ENCODE measurements around the gene LRIG1.

Gene LRIG1

DNA sequence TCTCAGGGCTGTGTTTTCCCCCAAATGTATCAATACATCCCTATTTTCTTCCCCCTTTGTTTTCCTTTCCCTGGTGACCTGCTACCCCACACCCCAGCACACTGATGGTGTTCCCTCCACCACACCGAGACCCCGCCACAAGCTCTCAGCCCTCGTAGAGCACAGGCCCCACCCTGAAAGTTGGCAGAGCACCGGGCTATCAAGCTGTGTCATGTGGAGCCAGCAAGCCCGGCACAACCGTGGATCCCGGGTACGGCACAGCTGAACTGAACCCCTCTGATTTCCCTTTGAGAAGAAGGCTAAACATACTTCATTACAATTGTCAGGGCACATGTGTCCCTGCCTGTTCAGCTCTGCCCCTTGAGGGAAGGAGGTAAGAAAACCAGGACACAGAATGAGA is 69.9 kb downstream of the LRIG1 start:
- Histone ChIP-seq H3K4me2 (ENCODE audit: low read depth, low read length) (no peak overlapping the region), H2AFZ (ENCODE audit: low read length) (no peak overlapping the region)

GRCh38 chr3:66428733-66429132 is 72.1 kb downstream of the LRIG1 start:
- H3K79me2 ChIP-seq (ENCODE audit: low read length), result peaks cover 100% of the 10 kb centered on the region

More for the DNA sequence above, 69.9 kb downstream of the LRIG1 start:
- Histone ChIP-seq H3K9ac (ENCODE audit: low read length) (no peak overlapping the region), H3K4me3 (ENCODE audit: low read length) (no peak overlapping the region), H3K4me1 (ENCODE audit: low read length) (no peaks in the 10 kb centered on the region; the same call in 1 of the 2 replicates), H3K36me3 (replicated peaks; ENCODE audit: insufficient read depth, low read length) (no peaks in the 10 kb centered on the region), H3K27me3 (replicated peaks; ENCODE audit: insufficient read depth, low read length) (no peaks in the 10 kb centered on the region), H3K9me2 (replicated peaks; ENCODE audit: insufficient read depth, low read length) (no peaks in the 10 kb centered on the region), H3K9me3 (replicated peaks; ENCODE audit: insufficient read depth, low read length) (no peaks in the 10 kb centered on the region), H3F3A (ENCODE audit: insufficient read depth, low read length) (no peaks in the 10 kb centered on the region), H4K20me1 (ENCODE audit: insufficient read depth, low read length) (0 out of 2 replicates have a peak, but pooled peaks cover 5% of the 10 kb centered on the region), H3K27ac (ENCODE audit: low read length) (no peak overlapping the region), H3K79me2 (ENCODE audit: low read length) (peaks cover 98% of the 10 kb centered on the region)
- DNase-seq, result no peak
- TF ChIP-seq, protein P1, sequence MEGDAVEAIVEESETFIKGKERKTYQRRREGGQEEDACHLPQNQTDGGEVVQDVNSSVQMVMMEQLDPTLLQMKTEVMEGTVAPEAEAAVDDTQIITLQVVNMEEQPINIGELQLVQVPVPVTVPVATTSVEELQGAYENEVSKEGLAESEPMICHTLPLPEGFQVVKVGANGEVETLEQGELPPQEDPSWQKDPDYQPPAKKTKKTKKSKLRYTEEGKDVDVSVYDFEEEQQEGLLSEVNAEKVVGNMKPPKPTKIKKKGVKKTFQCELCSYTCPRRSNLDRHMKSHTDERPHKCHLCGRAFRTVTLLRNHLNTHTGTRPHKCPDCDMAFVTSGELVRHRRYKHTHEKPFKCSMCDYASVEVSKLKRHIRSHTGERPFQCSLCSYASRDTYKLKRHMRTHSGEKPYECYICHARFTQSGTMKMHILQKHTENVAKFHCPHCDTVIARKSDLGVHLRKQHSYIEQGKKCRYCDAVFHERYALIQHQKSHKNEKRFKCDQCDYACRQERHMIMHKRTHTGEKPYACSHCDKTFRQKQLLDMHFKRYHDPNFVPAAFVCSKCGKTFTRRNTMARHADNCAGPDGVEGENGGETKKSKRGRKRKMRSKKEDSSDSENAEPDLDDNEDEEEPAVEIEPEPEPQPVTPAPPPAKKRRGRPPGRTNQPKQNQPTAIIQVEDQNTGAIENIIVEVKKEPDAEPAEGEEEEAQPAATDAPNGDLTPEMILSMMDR (IDR thresholded peaks at IDR 0.05; ENCODE audit: low read length), result no peak
- TF ChIP-seq EZH2phosphoT487 (IDR thresholded peaks at IDR 0.05; ENCODE audit: low read length) (no peak), EZH2 (optimal IDR thresholded peaks at IDR 0.05; ENCODE audit: low read depth, low read length) (no peak)

DNA sequence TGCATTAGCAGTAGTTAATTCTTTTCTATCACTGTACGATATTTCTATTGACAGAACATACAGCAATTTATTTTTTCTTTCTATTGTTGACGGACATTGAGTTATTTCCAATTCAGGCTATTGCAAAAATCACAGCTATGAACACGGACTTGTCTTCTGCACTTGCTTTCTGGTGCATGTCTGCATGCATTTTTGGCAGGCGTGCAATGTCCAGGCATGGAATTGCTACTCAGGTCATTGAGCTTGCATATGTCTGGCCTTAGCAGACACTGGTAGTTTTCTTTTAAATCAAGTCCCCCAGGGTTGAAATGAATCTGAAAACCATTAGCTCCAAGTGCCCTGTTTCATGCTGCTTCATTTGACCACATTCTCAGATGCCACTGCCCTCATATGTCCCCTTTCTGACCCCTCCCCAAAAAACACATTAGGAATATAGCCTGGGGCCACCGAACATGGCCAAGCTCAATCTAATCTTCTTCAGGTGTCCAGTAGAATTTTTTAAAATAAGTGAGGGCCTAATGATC is 72.8 kb downstream of the LRIG1 start:
- H3K27me3 ChIP-seq (replicated peaks; ENCODE audit: insufficient read depth, low read length), result no peaks in the 10 kb centered on the region
- no peak overlapping the region for H3K4me3 ChIP-seq (ENCODE audit: low read length)
- no peak overlapping the region for H3K9ac ChIP-seq (ENCODE audit: low read length)
- peaks cover 99% of the 10 kb centered on the region for H3K79me2 ChIP-seq (ENCODE audit: low read length)
- DNase-seq, result no peak
- no peak overlapping the region for H3K27ac ChIP-seq (ENCODE audit: low read length)
- H3K9me2 ChIP-seq (replicated peaks; ENCODE audit: insufficient read depth, low read length), result no peaks in the 10 kb centered on the region
- 0 out of 2 replicates have a peak, but pooled peaks cover under 1% of the 10 kb centered on the region for H4K20me1 ChIP-seq (ENCODE audit: insufficient read depth, low read length)
- no peak overlapping the region for H2AFZ ChIP-seq (ENCODE audit: low read length)
- no peaks in the 10 kb centered on the region for H3K36me3 ChIP-seq (replicated peaks; ENCODE audit: insufficient read depth, low read length)
- no peaks in the 10 kb centered on the region for H3K9me3 ChIP-seq (replicated peaks; ENCODE audit: insufficient read depth, low read length)
- no peaks in the 10 kb centered on the region; the same call in 1 of the 2 replicates for H3K4me1 ChIP-seq (ENCODE audit: low read length)
- TF ChIP-seq, protein P1 (IDR thresholded peaks at IDR 0.05; ENCODE audit: low read length), result no peak
- TF ChIP-seq EZH2 (optimal IDR thresholded peaks at IDR 0.05; ENCODE audit: low read depth, low read length), result no peak
- no peak for TF ChIP-seq EZH2phosphoT487 (IDR thresholded peaks at IDR 0.05; ENCODE audit: low read length)
- no peaks in the 10 kb centered on the region for H3F3A ChIP-seq (ENCODE audit: insufficient read depth, low read length)
- H3K4me2 ChIP-seq (ENCODE audit: low read depth, low read length), result no peak overlapping the region

More at GRCh38 chr3:66428733-66429132, 72.1 kb downstream of the LRIG1 start:
- Histone ChIP-seq H3K9me3 (replicated peaks; ENCODE audit: insufficient read depth, low read length) (no peaks in the 10 kb centered on the region), H3K9ac (ENCODE audit: low read length) (no peak overlapping the region), H3K27ac (ENCODE audit: low read length) (no peak overlapping the region), H3K4me1 (ENCODE audit: low read length) (no peaks in the 10 kb centered on the region; the same call in 1 of the 2 replicates), H3K9me2 (replicated peaks; ENCODE audit: insufficient read depth, low read length) (no peaks in the 10 kb centered on the region), H2AFZ (ENCODE audit: low read length) (no peak overlapping the region), H3F3A (ENCODE audit: insufficient read depth, low read length) (no peaks in the 10 kb centered on the region), H3K4me3 (ENCODE audit: low read length) (no peak overlapping the region), H3K4me2 (ENCODE audit: low read depth, low read length) (no peak overlapping the region), H4K20me1 (ENCODE audit: insufficient read depth, low read length) (0 out of 2 replicates have a peak, but pooled peaks cover 5% of the 10 kb centered on the region), H3K27me3 (replicated peaks; ENCODE audit: insufficient read depth, low read length) (no peaks in the 10 kb centered on the region), H3K36me3 (replicated peaks; ENCODE audit: insufficient read depth, low read length) (no peaks in the 10 kb centered on the region)
- no peak for DNase-seq
- TF ChIP-seq EZH2phosphoT487 (IDR thresholded peaks at IDR 0.05; ENCODE audit: low read length), result no peak
- TF ChIP-seq, protein P1 (IDR thresholded peaks at IDR 0.05; ENCODE audit: low read length), result no peak
- no peak for TF ChIP-seq EZH2 (optimal IDR thresholded peaks at IDR 0.05; ENCODE audit: low read depth, low read length)

Measured in MM.1S (cell line).